K562 (cell line): ENCODE results near the gene SLC22A15. TPM values are rescaled to one million over a fixed set of nuclear protein-coding genes. Genes with fewer than 3 reads are reported as not detected.

Source experiments
- ATAC-seq: fragments of 200-7000 bp; cut with Tn5 transposase; 3 replicates; pipeline ENCODE4 v1.9.1; 2020; ENCODE audit warnings: moderate library complexity
- BruUV-seq: library from RNA; stranded (reverse); fragments of 400-500 nt; replicated peaks from 2 replicates; lab custom pipeline; 2021; lab: Mats Ljungman, UMichigan
- CTCF ChIA-PET: fragments of 300-600 bp; formaldehyde crosslinking; extraction: SDS; loops from one replicate; lab custom pipeline; 2021; ENCODE audit warnings: low intra/inter-chr PET ratio; lab: Yijun Ruan, JAX
- POLR2A ChIA-PET: fragments of 300-600, 350-650 bp; sonication (Branson Sonifier 250); formaldehyde crosslinking; extraction: SDS; loops from one replicate; lab custom pipeline; 2021; ENCODE audit warnings: antibody characterized with exemption, inconsistent platforms; lab: Yijun Ruan, JAX
- DNase-seq, 4 experiments: peaks; one replicate each; pipeline versions ENCODE4 v3.0.0 to v3.0.0-alpha.2; 2011 to 2018; ENCODE audit warnings: low spot score in 3 of 4, mixed read lengths in 3 of 4; ENCODE audit errors: extremely low read depth in 1 of 4
- FAIRE-seq: peaks from 2 replicates; lab custom pipeline; 2011; peaks lifted over from hg19 to GRCh38; lab: Jason Lieb, UNC
- H2AFZ ChIP-seq: 2 replicates; pipeline ENCODE4 v1.6.0; 2011; ENCODE audit warnings: low read depth, low read length, control low read depth, inconsistent platforms
- H3K27ac ChIP-seq: fragments of 200-600 bp; 3 replicates; pipeline ENCODE4 v1.8.0; 2011; ENCODE audit warnings: low read depth, mild to moderate bottlenecking, control low read depth, inconsistent platforms, low read length, moderate library complexity, mixed read lengths; ENCODE audit errors: extremely low read depth
- H3K27me3 ChIP-seq, 2 experiments: fragments of 300-600 bp in 1 of 2; 2 replicates in 1 of 2; 3 replicates in 1 of 2; pipeline versions ENCODE4 v1.6.0 to v1.8.0; 2011; ENCODE audit warnings: inconsistent platforms in 2 of 2, low read length in 2 of 2, mild to moderate bottlenecking in 1 of 2, mixed read lengths in 1 of 2, moderate library complexity in 1 of 2; ENCODE audit not compliant: control insufficient read depth in 2 of 2, insufficient read depth in 2 of 2
- H3K36me3 ChIP-seq: fragments of 300-600 bp; 3 replicates; pipeline ENCODE4 v1.8.0; 2011; ENCODE audit warnings: mild to moderate bottlenecking, low read length, inconsistent platforms; ENCODE audit not compliant: control insufficient read depth, insufficient read depth
- H3K4me1 ChIP-seq, 2 experiments: fragments of 200-600 bp in 1 of 2; replicated peaks in 1 of 2; 2 replicates in 1 of 2; 3 replicates in 1 of 2; pipeline versions ENCODE4 v1.5.1 to v1.8.0; 2011; ENCODE audit warnings: inconsistent platforms in 2 of 2, low read length in 2 of 2, mild to moderate bottlenecking in 1 of 2, mixed read lengths in 1 of 2, moderate library complexity in 1 of 2; ENCODE audit not compliant: control insufficient read depth in 2 of 2, insufficient read depth in 2 of 2
- H3K4me2 ChIP-seq: 2 replicates; pipeline ENCODE4 v1.6.1; 2011; ENCODE audit warnings: low read length, control low read depth, inconsistent platforms, mixed read lengths; ENCODE audit not compliant: insufficient read depth
- H3K4me3 ChIP-seq: fragments of 200-600 bp; sonication (generic), shearing (Covaris generic); 2 replicates; pipeline ENCODE4 v1.5.1; 2016; ENCODE audit warnings: control low read depth, inconsistent platforms
- H3K79me2 ChIP-seq: fragments of 200-600 bp; 3 replicates; pipeline ENCODE4 v1.8.0; 2011; ENCODE audit warnings: low read length, inconsistent platforms; ENCODE audit not compliant: control insufficient read depth, insufficient read depth
- H3K9ac ChIP-seq, 2 experiments: 2 replicates each; pipeline versions ENCODE4 v1.6.0 to v1.6.1; 2011; ENCODE audit warnings: low read depth in 2 of 2, low read length in 2 of 2, control low read depth in 1 of 2, inconsistent platforms in 1 of 2, mild to moderate bottlenecking in 1 of 2, mixed read lengths in 1 of 2; ENCODE audit not compliant: insufficient read depth in 1 of 2
- H3K9me1 ChIP-seq: one replicate; pipeline ENCODE4 v1.6.0; 2011; ENCODE audit warnings: inconsistent platforms, mild to moderate bottlenecking, low read length, moderate library complexity; ENCODE audit not compliant: control insufficient read depth, insufficient read depth
- H3K9me3 ChIP-seq: replicated peaks from 2 replicates; pipeline ENCODE4 v1.5.1; 2011; ENCODE audit warnings: low read depth, low read length, inconsistent platforms; ENCODE audit not compliant: control insufficient read depth, insufficient read depth
- H4K20me1 ChIP-seq: replicated peaks from 2 replicates; pipeline ENCODE4 v1.6.1; 2011; ENCODE audit warnings: low read length, inconsistent platforms, mixed read lengths; ENCODE audit not compliant: control insufficient read depth, insufficient read depth
- DEAF1 ChIP-seq: fragments of 450-650 bp; formaldehyde crosslinking; IDR thresholded peaks from 2 replicates; pipeline ENCODE4 v1.4.0; 2020; ENCODE audit warnings: mild to moderate bottlenecking, moderate library complexity
- FOXJ2 ChIP-seq: fragments of 200-800 bp; sonication (Bioruptor generic); IDR thresholded peaks from 2 replicates; pipeline ENCODE4 v1.6.1; 2016; ENCODE audit warnings: missing genetic modification characterization, missing compliant biosample characterization
- PRMT5 ChIP-seq: sonication (generic); formaldehyde crosslinking; IDR thresholded peaks from 2 replicates; pipeline ENCODE4 v1.5.0; 2020; ENCODE audit warnings: missing genetic modification reagents
- RUNX1 ChIP-seq: sonication (generic); IDR thresholded peaks from 2 replicates; pipeline ENCODE4 v1.6.1; 2016; ENCODE audit warnings: antibody characterized with exemption, low read depth
- SMAD1 ChIP-seq: fragments of 150-350 bp; IDR thresholded peaks from 2 replicates; pipeline ENCODE4 v1.6.1; 2014; ENCODE audit warnings: low read length, low read depth; ENCODE audit not compliant: partially characterized antibody
- UBTF ChIP-seq, 2 experiments: IDR thresholded peaks; 2 replicates each; pipeline ENCODE4 v1.6.1; 2012; ENCODE audit warnings: improper control_type of control experiment in 2 of 2, low read depth in 2 of 2, low read length in 2 of 2, borderline replicate concordance in 1 of 2
- WGBS: fragments of 100-300 bp; shearing (Covaris generic); methylation state at CpG from one replicate; pipeline ENCODE4 v1.1.6; 2016; ENCODE audit warnings: low coverage, mixed read lengths; ENCODE audit not compliant: insufficient coverage; ENCODE audit errors: missing lambda C conversion rate; 5-methylcytosine and 5-hydroxymethylcytosine counted together
- in situ Hi-C: fragments of 300-500 bp; cut with MboI; formaldehyde crosslinking; loops from 4 replicates; pipeline ENCODE4 v1.15.0; 2018; ENCODE audit warnings: inconsistent platforms, mixed read lengths
- intact Hi-C: fragments of 100-400 bp; cut with micrococcal nuclease; formaldehyde crosslinking; loops from 2 replicates; pipeline ENCODE4 v1.14.2; 2022
- polyA plus RNA-seq, 8 experiments: library from polyadenylated mRNA; depleted of rRNA in 4 of 8; stranded (reverse) in 5 of 8; unstranded in 3 of 8; fragments of >200 nt; fragmentation: Nextera tagmentation in 2 of 8; fragmentation: Illumina TruSeq in 1 of 8; extraction: Ambion mirVana in 2 of 8; extraction: Trizol in 1 of 8; gene quantifications; 2 replicates each; pipeline versions ENCODE4 v1.2.1 to v1.2.3, GENCODE V29; 2011 to 2014; ENCODE audit warnings: inconsistent platforms in 1 of 8, missing spikeins in 1 of 8
- total RNA-seq, 7 experiments: library from RNA; depleted of rRNA in 6 of 7; stranded (reverse); fragments of >200 nt in 6 of 7; fragmentation: Illumina TruSeq in 2 of 7; extraction: Trizol in 2 of 7; gene quantifications; 2 replicates each; pipeline versions ENCODE4 v1.2.1 to v1.2.3, GENCODE V29; 2011 to 2021; ENCODE audit warnings: low replicate concordance in 1 of 7

Gene SLC22A15
- total and polyA plus RNA-seq, 9 of the 15 experiments (the other 6 are each of a cell fraction or from before 2014, with no cell fraction given): 0.24 to 2.7 (median 1.2) TPM

DNA sequence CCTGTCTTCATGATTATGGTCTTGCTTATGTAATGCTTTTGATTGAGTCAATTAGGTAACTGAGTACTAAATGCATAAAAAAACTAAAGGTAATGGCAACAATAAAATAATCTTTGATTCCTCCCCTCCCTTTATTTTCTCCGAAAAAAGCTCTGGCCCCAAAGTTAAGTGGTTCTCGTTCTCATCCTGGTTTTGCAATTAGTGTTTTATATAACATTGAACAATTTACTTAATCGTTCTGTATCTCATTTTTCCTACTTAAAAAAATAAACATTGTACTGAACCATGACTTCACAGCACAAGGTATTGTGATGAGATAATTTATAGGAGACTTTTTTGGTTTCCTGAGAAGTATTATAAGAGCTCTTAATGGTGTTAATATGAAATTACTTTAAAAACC lies 11.3 kb downstream of the SLC22A15 start:
- Histone ChIP-seq H3K27me3 (no peaks in the 10 kb centered on the region), H3K4me1 (no peaks in the 10 kb centered on the region), H3K9me1 (no peaks in the 10 kb centered on the region)
- TF ChIP-seq DEAF1 (no peak), SMAD1 (no peak), PRMT5 (no peak), RUNX1 (no peak), UBTF (IDR thresholded peaks at IDR 0.05; ENCODE audit: borderline replicate concordance in 1 of 2, low read depth in 2 of 2, low read length in 2 of 2) (no peak), FOXJ2 (tag) (no peak)
- TF ChIP-seq, all 486 proteins: peak for 0
- CTCF ChIA-PET: no interaction called here
- 4% methylated on average over 3 of the region's 3 CpGs for WGBS
- Histone ChIP-seq H3K4me3 (no peak overlapping the region), H3K9me3 (no peaks in the 10 kb centered on the region), H3K4me2 (no peak overlapping the region), H3K27ac (no peak overlapping the region), H2AFZ (no peak overlapping the region), H3K9ac (no peak overlapping the region), H3K36me3 (no peaks in the 10 kb centered on the region), H3K79me2 (no peaks in the 10 kb centered on the region), H4K20me1 (no peaks in the 10 kb centered on the region)
- no TSS peak for BruUV-seq
- no peak for FAIRE-seq
- intact Hi-C loops: loop anchor here (10.0 kb wide), 1 partner anchor 103 kb away; no protein-coding TSS in a partner anchor
- POLR2A ChIA-PET: no interaction called here
- DNase-seq: no peak
- in situ Hi-C loops: no loop called here
- no peak for ATAC-seq
